SK-N-SH (cell line): Measurements from ENCODE around the gene PRPF6.

Source experiments
- EZH2phosphoT487 ChIP-seq: fragments of 200-600 bp; sonication (generic); IDR thresholded peaks from 2 replicates; pipeline ENCODE4 v1.6.1; 2017; ENCODE audit warnings: low read depth, mixed run types, mild to moderate bottlenecking, antibody characterized with exemption, moderate library complexity, borderline replicate concordance
- GATA2 ChIP-seq: sonication (generic); formaldehyde crosslinking; IDR thresholded peaks from 2 replicates; pipeline ENCODE4 v1.5.0; 2020; ENCODE audit warnings: mild to moderate bottlenecking, missing genetic modification reagents
- NFIC ChIP-seq: IDR thresholded peaks from 2 replicates; pipeline ENCODE4 v1.4.0; 2012; ENCODE audit warnings: borderline replicate concordance
- PBX3 ChIP-seq: IDR thresholded peaks from 2 replicates; pipeline ENCODE4; 2012
- YY1 ChIP-seq: IDR thresholded peaks from 2 replicates; pipeline ENCODE4 v1.4.0; 2012; ENCODE audit warnings: low read depth, mild to moderate bottlenecking
- TF ChIP-seq, protein P1 (sequence below): fragments of 200-600 bp; sonication (generic); IDR thresholded peaks from 2 replicates; pipeline ENCODE4 v1.6.1; 2017; ENCODE audit warnings: antibody characterized with exemption, mild to moderate bottlenecking, moderate library complexity
- TF ChIP-seq, protein P2 (sequence below): IDR thresholded peaks from 2 replicates; pipeline ENCODE4 v1.4.0; 2012; ENCODE audit warnings: low read depth
- TF ChIP-seq, protein P3 (sequence below): IDR thresholded peaks from 2 replicates; pipeline ENCODE4 v1.6.1; 2012; ENCODE audit warnings: mild to moderate bottlenecking, low read depth, low read length, moderate library complexity

DNA sequence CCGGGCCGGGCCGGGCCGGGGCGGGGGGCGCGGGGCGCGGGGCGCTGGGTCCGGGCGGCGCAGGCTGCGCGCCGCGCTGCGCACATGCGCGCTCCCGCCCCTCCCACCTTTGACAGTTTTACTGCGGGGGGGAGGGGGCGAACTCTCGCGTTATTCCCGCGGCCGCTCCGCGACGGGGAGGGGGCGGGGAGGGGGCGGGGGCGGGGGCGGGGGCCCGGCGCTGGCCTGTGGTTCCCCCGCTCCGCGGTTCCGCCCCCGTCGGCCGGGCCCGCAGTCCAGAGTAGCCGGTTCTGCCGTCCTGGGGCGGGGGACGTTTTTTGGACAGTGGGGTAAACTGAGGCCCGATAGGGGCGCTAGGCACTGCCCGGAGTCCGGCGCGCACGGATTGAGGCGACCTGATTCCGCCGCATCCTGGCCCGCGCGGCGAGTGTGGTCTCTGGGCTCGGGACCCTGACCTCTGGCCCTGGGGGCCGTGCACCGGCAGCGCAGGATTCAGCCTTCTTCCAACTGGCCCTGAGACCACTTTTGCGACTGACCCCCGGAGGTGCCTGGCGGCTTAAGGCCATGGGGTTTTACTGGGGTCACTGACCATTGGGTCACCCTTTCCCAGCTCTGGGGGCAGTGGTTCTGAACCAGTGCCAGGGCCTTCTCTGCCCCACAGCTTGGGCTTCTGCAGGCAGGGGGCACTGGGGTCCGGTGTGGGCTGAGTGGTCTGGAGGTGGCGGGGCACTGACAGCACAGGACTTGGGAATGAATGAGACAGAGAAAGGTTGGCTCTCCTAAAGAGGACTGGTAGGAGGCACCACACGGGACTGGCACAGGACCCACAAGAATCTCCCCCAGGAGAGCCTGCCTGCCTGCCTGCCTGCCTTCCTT is 10.9 kb upstream of the PRPF6 start, which contains the start of gene ZNF512B:
- TF ChIP-seq, protein P1, sequence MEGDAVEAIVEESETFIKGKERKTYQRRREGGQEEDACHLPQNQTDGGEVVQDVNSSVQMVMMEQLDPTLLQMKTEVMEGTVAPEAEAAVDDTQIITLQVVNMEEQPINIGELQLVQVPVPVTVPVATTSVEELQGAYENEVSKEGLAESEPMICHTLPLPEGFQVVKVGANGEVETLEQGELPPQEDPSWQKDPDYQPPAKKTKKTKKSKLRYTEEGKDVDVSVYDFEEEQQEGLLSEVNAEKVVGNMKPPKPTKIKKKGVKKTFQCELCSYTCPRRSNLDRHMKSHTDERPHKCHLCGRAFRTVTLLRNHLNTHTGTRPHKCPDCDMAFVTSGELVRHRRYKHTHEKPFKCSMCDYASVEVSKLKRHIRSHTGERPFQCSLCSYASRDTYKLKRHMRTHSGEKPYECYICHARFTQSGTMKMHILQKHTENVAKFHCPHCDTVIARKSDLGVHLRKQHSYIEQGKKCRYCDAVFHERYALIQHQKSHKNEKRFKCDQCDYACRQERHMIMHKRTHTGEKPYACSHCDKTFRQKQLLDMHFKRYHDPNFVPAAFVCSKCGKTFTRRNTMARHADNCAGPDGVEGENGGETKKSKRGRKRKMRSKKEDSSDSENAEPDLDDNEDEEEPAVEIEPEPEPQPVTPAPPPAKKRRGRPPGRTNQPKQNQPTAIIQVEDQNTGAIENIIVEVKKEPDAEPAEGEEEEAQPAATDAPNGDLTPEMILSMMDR, result peak; percentile 15; the same call in 1 of the 2 replicates
- TF ChIP-seq EZH2phosphoT487 (no peak), GATA2 (CRISPR knock-in tag) (no peak), NFIC (no peak), YY1 (no peak), PBX3 (no peak)
- TF ChIP-seq, protein P2, sequence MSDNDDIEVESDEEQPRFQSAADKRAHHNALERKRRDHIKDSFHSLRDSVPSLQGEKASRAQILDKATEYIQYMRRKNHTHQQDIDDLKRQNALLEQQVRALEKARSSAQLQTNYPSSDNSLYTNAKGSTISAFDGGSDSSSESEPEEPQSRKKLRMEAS, result peak; percentile 56
- TF ChIP-seq, protein P3, sequence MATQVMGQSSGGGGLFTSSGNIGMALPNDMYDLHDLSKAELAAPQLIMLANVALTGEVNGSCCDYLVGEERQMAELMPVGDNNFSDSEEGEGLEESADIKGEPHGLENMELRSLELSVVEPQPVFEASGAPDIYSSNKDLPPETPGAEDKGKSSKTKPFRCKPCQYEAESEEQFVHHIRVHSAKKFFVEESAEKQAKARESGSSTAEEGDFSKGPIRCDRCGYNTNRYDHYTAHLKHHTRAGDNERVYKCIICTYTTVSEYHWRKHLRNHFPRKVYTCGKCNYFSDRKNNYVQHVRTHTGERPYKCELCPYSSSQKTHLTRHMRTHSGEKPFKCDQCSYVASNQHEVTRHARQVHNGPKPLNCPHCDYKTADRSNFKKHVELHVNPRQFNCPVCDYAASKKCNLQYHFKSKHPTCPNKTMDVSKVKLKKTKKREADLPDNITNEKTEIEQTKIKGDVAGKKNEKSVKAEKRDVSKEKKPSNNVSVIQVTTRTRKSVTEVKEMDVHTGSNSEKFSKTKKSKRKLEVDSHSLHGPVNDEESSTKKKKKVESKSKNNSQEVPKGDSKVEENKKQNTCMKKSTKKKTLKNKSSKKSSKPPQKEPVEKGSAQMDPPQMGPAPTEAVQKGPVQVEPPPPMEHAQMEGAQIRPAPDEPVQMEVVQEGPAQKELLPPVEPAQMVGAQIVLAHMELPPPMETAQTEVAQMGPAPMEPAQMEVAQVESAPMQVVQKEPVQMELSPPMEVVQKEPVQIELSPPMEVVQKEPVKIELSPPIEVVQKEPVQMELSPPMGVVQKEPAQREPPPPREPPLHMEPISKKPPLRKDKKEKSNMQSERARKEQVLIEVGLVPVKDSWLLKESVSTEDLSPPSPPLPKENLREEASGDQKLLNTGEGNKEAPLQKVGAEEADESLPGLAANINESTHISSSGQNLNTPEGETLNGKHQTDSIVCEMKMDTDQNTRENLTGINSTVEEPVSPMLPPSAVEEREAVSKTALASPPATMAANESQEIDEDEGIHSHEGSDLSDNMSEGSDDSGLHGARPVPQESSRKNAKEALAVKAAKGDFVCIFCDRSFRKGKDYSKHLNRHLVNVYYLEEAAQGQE, result no peak
